Stimulated activated CD4-positive, alpha-beta T cell treated with anti-CD3 and anti-CD28 coated beads, Interleukin-15, amount 100 ng/mL, for 48 hours (primary cell): ENCODE measurements around the gene SLBP.
A peak's percentile ranks its signal among the peaks of the same experiment; 100 is the strongest.

Source experiments
- DNase-seq, 2 donors: peaks; one replicate each; pipeline ENCODE4 v3.0.0-alpha.2; 2020; ENCODE audit warnings: low read depth in 2 of 2

The SLBP gene

DNA sequence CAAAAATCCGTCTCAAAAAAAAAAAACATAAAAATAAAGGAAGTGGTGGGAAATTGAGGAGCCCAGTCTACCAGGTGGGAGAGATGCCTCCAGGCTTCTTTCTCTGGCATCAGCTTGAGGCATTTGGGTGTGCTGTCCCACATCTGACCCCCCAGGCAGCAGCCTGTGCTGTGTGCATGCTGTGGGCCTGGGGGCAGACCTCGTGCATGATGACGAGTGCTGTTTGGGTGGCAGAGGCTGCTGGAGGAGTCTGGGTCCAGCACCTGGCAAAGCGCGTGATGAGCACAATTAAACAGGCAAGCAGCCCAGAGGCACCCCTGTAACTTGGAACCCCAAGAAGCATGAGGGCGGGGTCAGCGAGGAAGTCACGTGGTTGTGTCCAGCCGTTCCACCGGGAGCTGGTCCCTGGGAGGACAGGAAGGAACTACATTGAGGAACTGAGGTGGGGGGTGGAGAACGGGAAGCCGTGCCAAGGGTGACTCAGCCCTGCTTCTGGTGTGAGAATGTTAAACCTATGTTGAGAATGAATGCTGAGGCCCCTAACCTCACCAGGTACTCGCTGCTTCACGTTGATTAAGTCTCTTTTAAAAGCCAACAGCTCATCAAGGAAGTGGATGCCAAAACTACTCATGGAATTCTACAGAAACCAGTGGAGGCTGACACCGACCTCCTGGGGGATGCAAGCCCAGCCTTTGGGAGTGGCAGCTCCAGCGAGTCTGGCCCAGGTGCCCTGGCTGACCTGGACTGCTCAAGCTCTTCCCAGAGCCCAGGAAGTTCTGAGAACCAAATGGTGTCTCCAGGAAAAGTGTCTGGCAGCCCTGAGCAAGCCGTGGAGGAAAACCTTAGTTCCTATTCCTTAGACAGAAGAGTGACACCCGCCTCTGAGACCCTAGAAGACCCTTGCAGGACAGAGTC, 15.3 kb upstream of the SLBP start:
- no peak for DNase-seq

DNA sequence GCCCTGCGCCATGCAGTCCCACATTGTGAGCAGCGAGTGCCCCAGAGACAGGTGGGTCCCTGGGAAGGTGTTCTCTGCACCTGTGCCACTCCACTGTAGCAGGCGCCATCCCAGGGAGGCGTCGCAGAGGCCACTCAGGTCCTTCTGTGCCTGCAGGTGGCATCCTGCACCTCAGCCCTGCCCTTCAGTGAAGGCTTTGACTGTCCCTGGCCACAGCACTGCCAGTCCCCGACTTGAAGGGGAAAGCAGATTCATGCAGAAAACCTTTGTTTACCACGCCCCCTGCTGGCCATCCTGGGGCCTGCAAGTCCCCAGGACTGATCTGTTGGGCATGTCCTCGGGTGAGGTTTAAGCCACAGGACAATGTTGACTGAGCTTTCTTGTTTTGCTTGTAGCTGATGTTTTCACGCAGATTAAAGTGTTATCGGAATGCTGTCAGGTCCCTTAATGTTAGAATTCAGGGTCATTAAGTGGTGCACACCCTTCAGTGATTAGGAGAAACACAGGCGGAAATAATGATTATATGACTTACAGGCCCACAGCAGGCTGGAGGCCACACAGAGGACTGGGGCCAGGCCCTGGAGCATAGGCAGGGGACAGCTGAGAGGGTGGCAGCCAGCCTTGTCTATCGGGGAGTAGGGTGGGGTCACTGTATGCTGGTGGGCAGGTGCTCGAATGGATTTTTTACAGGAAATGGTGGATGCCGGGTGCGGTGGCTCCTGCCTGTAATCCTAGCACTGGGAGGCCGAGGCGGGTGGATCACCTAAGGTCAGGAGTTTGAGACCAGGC, 14.2 kb upstream of the SLBP start:
- DNase-seq: peak; percentile 72 to 84

GRCh38 chr4:1725521-1725920, 13.4 kb upstream of the SLBP start:
- no peak for DNase-seq

- peak; percentile 52 to 62 for DNase-seq
Measured at GRCh38 chr4:1723131-1723801, 11.1 kb upstream of the SLBP start.

DNA sequence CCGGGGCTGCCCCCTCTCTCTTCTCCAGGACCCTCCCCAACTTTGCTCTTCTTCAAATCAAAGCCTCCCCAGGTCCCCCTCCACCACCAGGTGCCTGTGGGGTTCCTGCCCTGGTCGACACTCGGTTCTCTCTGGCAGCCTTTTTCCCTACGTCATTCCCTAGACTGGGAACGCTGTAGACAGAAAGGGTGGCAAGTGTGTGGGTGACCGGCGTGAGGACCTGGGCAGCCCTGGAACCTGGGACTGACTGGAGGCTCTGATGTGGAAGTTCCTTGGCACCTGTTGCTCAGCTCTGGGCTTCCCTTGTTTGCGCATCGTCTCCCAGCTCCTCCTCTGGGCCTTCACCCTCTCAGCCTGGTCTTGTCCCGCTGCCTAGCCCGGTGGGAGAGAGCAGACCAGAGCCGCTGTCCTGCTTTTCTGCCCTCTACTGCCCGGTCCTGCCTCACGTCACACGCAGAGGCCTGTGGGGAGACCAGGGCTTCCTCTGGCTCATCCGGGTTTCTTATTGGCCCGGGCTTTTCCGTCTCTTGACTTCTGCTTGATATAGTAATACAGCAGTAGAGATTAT, 10.5 kb upstream of the SLBP start:
- DNase-seq: no peak

DNA sequence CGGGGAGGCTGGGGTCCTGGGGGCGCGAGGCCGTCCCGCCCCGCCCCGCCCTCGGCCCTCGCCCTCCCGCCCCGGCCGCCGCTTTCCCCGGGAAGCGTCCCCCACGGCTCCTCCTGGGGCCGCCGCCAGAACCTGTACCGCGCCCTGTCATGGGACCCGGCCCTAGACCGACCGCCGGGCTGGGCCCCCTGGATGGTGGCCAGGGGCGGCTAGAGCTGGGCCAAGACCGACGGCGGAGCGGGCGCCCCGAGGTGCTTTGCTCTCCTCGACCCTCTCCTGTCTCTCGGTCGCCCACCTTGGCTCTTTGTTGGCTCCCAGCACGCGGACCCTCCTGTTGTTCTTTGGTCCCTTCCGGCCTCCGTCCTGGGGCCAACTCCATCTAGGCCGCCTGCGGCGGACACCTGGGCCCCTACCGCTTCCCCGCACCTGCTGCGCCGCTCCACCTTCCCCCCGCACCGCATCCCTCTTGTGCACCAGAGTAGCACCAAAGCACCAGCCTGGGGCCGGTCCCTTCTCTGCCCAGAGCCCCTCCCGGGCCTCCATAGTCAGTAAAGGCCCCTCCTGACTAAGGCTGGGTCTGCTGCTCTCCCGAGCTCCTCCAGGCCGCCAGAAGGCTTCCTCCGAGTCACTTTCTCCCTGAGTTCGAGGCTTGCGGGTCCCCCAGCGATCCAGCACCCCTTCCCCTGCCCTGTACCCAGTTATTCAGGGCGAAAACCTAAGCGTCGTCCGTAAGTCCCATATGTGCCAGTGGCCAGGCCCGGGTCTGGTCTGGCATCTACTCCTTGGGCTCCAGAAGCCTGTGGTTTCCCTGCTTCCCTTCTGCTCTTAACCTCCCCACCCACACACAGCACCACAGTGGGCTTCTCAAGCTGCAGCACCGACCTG, 9.8 kb upstream of the SLBP start:
- DNase-seq: no peak

DNA sequence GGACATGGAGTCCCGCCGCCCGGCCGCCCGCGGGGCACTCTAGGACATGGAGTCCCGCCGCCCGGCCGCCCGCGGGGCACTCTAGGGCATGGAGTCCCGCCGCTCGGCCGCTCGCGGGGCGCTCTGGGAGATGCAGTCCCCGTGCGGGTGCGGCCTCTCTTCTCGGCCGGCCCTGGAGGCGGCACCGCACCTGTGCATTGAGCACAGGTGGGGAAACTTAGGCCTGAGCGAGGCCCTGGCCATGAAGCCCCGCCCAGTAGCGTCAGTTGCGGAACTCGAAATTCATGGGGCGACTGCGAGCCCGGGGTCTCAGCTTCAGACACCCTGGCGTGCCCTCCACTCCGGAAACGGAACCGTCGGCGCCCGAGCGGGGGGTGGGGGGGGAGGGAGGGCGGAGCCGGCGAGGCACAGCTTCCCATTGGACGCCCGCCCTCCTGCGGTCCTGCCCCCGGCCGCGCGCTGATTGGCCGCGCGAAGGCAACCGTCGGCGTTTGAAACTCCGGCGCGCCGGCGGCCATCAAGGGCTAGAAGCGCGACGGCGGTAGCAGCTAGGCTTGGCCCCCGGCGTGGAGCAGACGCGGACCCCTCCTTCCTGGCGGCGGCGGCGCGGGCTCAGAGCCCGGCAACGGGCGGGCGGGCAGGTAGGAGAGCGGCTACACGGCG, 9.0 kb upstream of the SLBP start, which contains the start of the genes TACC3 and TMEM129:
TACC3 (plus strand) TSS at position 519 of the 663 bp plus-strand sequence. CDS start 1,901 bp downstream, outside the sequence.
TMEM129 (minus strand) TSS at position 321 of the 663 bp plus-strand sequence. CDS start 486 bp downstream, outside the sequence.
- DNase-seq: peak; percentile 92

DNA sequence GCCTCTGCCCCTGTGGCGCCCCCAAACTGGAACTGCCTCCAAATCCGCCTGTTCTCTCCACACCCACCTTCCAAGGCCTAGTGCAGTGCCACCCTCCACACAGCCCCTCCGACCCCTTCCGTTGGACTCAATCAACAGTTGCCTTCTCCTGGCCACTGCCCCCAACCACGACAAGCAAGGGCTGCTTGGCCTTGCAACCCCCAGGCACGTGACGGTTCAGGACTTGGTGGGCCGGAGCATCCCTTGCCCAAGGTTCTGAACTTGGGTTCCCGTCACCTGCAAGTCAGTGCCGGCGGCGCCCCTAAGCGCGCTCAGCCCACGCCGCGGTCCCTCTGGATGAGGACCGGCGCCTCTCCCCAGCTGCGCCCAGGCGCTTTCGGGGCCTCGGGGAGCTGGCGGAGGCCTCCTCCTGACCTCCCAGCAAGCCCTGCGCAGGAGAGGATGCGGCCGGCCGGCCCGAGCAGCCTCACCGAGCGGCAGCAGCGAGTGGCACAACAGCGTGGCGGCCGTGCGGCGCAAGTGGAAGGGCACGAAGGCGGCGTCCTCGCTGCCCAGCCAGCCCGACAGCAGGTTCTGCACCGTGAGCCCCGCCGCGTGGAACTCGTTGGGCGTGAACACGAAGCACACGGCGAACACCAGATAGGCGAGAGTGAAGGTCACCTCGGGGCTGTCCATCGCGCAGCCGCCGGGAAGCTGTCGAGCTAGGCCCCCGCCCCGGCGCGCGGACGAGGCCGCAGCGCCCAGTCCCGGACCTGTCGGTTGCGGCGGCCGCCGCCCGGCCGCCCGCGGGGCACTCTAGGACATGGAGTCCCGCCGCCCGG, 8.3 kb upstream of the SLBP start:
- DNase-seq: peak in 1 of 2 donors; percentile 35

DNA sequence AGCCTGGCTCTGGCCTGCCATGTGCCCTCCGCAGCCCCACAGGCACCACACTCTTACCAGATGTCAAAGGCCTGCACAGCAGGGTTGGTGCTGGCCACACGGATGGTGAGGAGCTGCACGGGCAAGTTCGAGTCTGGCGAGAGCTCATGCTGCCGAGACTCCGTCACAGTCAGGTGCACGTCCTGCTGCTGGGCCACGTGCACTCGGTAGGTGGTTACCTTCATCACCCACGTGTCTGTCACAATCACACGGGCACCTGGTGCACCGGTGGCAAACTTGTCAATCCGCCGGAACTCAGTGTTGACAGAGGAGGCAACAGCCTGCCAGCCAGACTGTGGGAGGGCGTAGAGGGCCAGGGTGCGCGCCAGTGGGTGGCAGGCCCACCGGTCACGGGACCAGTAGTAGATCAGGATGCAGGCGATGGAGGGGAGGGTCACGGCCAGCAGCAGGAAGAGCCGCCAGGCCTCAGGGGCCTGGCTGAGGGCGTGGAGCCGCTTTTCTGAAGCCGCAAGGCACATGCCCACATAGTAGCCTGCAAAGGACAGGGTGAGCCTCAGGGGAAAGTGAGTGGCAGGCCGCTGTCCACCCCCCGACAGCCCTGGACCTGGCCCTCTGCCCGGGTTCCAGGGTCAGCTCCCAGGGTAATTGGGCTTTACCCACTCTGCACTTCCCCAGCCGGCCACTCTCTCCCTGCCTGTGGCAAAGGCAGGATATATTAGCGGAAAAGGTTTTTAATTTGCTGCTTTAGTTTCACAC, 6.2 kb upstream of the SLBP start:
- DNase-seq: no peak

DNA sequence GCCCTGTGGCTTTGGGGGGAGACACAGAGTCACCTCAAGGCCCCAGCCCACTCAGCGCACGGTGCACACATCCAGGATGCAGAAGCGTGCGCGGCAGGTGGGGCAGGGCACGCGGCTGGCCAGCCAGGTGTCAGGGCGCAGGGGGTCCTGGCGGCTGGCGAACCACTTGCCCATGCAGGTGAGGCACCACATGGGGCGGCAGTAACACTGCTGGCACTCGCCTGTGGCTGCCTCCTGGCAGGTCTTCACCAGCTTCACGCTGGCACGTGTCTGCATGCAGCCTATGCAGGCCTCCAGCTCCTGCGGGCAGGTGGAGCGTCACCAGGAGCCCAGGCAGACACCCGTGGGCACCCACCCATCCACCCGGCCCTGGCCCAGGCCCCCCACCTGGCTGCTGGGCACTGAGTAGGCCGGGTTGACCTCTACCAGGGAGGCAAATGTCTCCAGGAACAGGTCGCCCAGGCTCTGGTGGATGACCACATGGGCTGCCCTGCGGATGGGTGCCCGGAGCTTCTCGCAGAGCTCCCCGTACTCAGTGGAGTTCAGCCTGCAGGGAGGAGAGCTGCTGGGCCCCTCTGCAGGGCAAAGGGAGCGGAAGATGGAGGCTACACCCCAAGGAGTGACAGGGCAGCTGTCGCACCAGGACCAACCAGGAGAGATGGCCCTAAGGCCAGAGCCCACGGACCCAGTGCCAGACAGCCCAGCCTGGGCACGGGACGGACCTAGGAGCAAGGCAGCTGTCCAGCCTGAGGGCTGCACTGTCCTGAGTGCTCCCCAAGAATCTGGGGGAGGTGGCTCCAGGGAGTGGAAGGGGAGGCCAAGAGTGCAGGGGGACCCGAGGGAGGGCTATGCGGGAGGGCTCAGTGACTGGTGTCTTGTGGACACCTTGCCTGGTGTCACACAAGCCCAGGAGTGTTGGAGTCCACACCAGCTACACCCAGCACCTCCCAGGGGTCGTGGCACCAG, 5.3 kb upstream of the SLBP start:
- no peak for DNase-seq

DNA sequence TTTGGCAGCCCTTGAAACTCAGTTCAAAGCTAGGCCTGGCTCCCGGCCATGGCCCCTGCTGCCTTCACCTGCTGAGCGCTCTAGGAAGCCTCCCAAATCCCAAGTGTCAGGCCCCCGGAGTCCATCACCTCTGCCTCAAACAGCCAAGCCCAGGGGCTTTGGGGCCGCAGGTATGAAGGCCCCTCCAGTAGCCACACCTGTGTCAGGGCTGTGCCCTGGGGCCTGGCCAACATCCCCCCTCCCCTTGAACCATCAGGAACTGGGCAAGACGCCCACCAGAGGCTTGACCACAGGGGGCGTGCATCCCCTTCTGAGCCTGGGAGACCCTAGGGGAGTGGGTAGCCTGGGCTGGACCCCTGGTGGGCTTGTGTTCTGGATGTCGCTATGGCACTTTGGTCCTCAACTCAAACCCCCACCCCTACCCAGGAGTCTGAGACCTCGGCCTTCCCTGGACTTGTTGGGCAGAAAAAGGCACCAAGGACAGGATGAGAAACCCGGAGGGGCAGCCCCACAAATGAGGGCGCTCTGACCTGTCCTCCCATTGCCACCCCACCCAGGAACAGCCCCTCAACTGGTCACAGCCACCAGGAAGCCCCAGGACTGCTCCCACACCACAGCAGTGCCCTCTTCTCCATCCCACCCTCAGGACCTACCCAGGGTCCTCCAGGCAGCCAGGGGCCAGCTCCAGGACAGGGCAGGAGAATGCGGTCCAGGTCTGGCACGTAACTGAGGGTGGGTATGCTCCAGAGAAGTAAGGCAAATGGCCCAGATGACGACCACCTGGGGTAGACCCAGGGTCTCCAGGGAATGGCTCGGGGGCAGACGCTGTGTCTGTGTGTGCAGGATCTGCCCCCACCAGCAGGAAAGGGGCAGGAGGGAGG, 4.2 kb upstream of the SLBP start:
- no peak for DNase-seq

GRCh38 chr4:1715002-1715758, 3.1 kb upstream of the SLBP start:
- DNase-seq: no peak

- DNase-seq: no peak
Measured at GRCh38 chr4:1714303-1715001, 2.3 kb upstream of the SLBP start.

GRCh38 chr4:1713003-1713851, 1.1 kb upstream of the SLBP start:
- no peak for DNase-seq
